NCI-H526 (cell line): ENCODE measurements around the gene SEC61B.

Experiments used
- DNase-seq, 2 experiments: peaks; one replicate each; lab custom pipeline; 2025; lab: John Stamatoyannopoulos, UW

Gene SEC61B

GRCh38 chr9:99221621-99222415, at the start of gene SEC61B, which contains the start of gene ALG2:
SEC61B (plus strand) TSS chr9:99222282; CDS start chr9:99222364, 82 bp downstream.
ALG2 (minus strand) TSS chr9:99221942; CDS start chr9:99221894, 48 bp downstream.
- DNase-seq = peak; percentile 86 to 93

GRCh38 chr9:99173570-99174504, 48.2 kb upstream of the SEC61B start:
- peak; percentile 91 to 98 for DNase-seq

GRCh38 chr9:99176527-99177013, 45.5 kb upstream of the SEC61B start:
- DNase-seq = peak in 1 of 2 experiments; percentile 33

- no peak for DNase-seq
Measured at GRCh38 chr9:99177576-99178366, 44.3 kb upstream of the SEC61B start.

GRCh38 chr9:99178912-99179872, 42.9 kb upstream of the SEC61B start:
- DNase-seq = no peak

- DNase-seq = no peak
Measured at GRCh38 chr9:99180199-99180598, 41.9 kb upstream of the SEC61B start.

GRCh38 chr9:99180662-99181061, 41.4 kb upstream of the SEC61B start:
- no peak for DNase-seq

- no peak for DNase-seq
Measured at GRCh38 chr9:99181206-99181605, 40.9 kb upstream of the SEC61B start.

- DNase-seq = no peak
Measured at GRCh38 chr9:99181621-99182020, 40.5 kb upstream of the SEC61B start.

GRCh38 chr9:99182356-99182755, 39.7 kb upstream of the SEC61B start:
- no peak for DNase-seq

GRCh38 chr9:99183616-99184015, 38.5 kb upstream of the SEC61B start:
- no peak for DNase-seq

GRCh38 chr9:99184110-99184474, 38.0 kb upstream of the SEC61B start:
- no peak for DNase-seq

GRCh38 chr9:99184475-99185347, 37.4 kb upstream of the SEC61B start:
- peak; percentile 60 to 88 for DNase-seq

- DNase-seq = no peak
Measured at GRCh38 chr9:99185348-99185632, 36.8 kb upstream of the SEC61B start.

GRCh38 chr9:99185934-99186333, 36.1 kb upstream of the SEC61B start:
- no peak for DNase-seq

- DNase-seq = no peak
Measured at GRCh38 chr9:99187311-99187710, 34.8 kb upstream of the SEC61B start.

GRCh38 chr9:99189186-99189585, 32.9 kb upstream of the SEC61B start:
- DNase-seq = no peak

GRCh38 chr9:99189887-99190596, 32.0 kb upstream of the SEC61B start:
- no peak for DNase-seq

- no peak for DNase-seq
Measured at GRCh38 chr9:99190597-99191283, 31.3 kb upstream of the SEC61B start.
